A549 (cell line): ENCODE measurements around the gene NFX1. TPM values are rescaled to one million over a fixed set of nuclear protein-coding genes. Genes with fewer than 3 reads are reported as not detected.

ENCODE experiments used
- ATAC-seq, 2 experiments: fragments of 200-7000 bp in 1 of 2; fragments of >200 bp in 1 of 2; cut with Nextera tagmentation in 1 of 2; cut with Tn5 transposase in 1 of 2; 3 replicates each; pipeline versions ENCODE4 v1.8.0 to v1.9.1; 2018 to 2020; ENCODE audit warnings: mild to moderate bottlenecking in 1 of 2, moderate library complexity in 1 of 2
- CTCF ChIA-PET: fragments of 300-600 bp; sonication (Branson Sonifier 250); formaldehyde crosslinking; extraction: SDS; loops from one replicate; lab custom pipeline; 2021; ENCODE audit warnings: antibody characterized with exemption, inconsistent platforms; lab: Yijun Ruan, JAX
- POLR2A ChIA-PET: fragments of 350-600 bp; formaldehyde crosslinking; extraction: SDS; loops from one replicate; lab custom pipeline; 2021; ENCODE audit warnings: antibody characterized with exemption, inconsistent platforms; lab: Yijun Ruan, JAX
- DNase-seq, 2 experiments: peaks; one replicate each; pipeline versions ENCODE4 v3.0.0 to v3.0.0-alpha.2; 2011 to 2016; ENCODE audit warnings: low read depth in 1 of 2, low spot score in 1 of 2
- FAIRE-seq: peaks from 2 replicates; lab custom pipeline; 2011; peaks lifted over from hg19 to GRCh38; lab: Jason Lieb, UNC
- H3K27ac ChIP-seq, 2 experiments: fragments of >200 bp; sonication (Bioruptor Twin); formaldehyde crosslinking; 3 replicates each; pipeline ENCODE4 v1.5.1; 2016 to 2017
- H3K4me1 ChIP-seq: fragments of >200 bp; sonication (Bioruptor Twin); formaldehyde crosslinking; 3 replicates; pipeline ENCODE4 v1.6.1; 2016
- H3K4me2 ChIP-seq: fragments of >200 bp; sonication (Bioruptor Twin); formaldehyde crosslinking; 3 replicates; pipeline ENCODE4 v1.6.1; 2016
- H3K4me3 ChIP-seq: fragments of >200 bp; sonication (Bioruptor Twin); formaldehyde crosslinking; 3 replicates; pipeline ENCODE4 v1.5.1; 2016
- H3K9me3 ChIP-seq: fragments of >200 bp; sonication (Bioruptor Twin); formaldehyde crosslinking; 3 replicates; pipeline ENCODE4 v1.6.1; 2016
- CBX2 ChIP-seq: fragments of 200-600 bp; sonication (generic); IDR thresholded peaks from 2 replicates; pipeline ENCODE4 v1.6.1; 2016; ENCODE audit warnings: low read depth, mild to moderate bottlenecking, borderline replicate concordance
- CHD2 ChIP-seq: fragments of 150-350 bp; IDR thresholded peaks from 2 replicates; pipeline ENCODE4 v1.6.1; 2014; ENCODE audit warnings: low read length; ENCODE audit not compliant: partially characterized antibody
- HDAC2 ChIP-seq: fragments of 200-600 bp; sonication (generic); IDR thresholded peaks from 2 replicates; pipeline ENCODE4 v1.6.1; 2016
- KDM5A ChIP-seq: fragments of 200-600 bp; sonication (generic); IDR thresholded peaks from 2 replicates; pipeline ENCODE4 v1.6.1; 2016; ENCODE audit warnings: antibody characterized with exemption, mild to moderate bottlenecking
- MYC ChIP-seq: IDR thresholded peaks from 2 replicates; pipeline ENCODE4 v1.6.1; 2012; ENCODE audit warnings: mild to moderate bottlenecking, inconsistent platforms, low read length, improper control_type of control experiment, borderline replicate concordance
- NFE2L2 ChIP-seq: fragments of 150-350 bp; conservative IDR thresholded peaks from 2 replicates; pipeline ENCODE4 v1.6.1; 2014; ENCODE audit warnings: low read length
- NPAS2 ChIP-seq: fragments of 250-450 bp; sonication (Bioruptor Pico); IDR thresholded peaks from 2 replicates; pipeline ENCODE4 v1.8.0; 2022; ENCODE audit warnings: mild to moderate bottlenecking, moderate library complexity, borderline replicate concordance
- POLR2A ChIP-seq: IDR thresholded peaks from 2 replicates; pipeline ENCODE4 v1.6.1; 2012; ENCODE audit warnings: mild to moderate bottlenecking, low read length
- POLR2AphosphoS2 ChIP-seq: conservative IDR thresholded peaks from 2 replicates; pipeline ENCODE4 v1.6.1; 2012; ENCODE audit warnings: low read length, improper control_type of control experiment, inconsistent platforms
- RARB ChIP-seq: fragments of 250-450 bp; sonication (Bioruptor Pico); IDR thresholded peaks from 2 replicates; pipeline ENCODE4 v1.8.0; 2021; ENCODE audit warnings: mild to moderate bottlenecking, moderate library complexity
- RCOR1 ChIP-seq: fragments of 150-350 bp; IDR thresholded peaks from 2 replicates; pipeline ENCODE4 v1.6.1; 2014; ENCODE audit warnings: antibody characterized with exemption, low read length, low read depth
- SREBF2 ChIP-seq: fragments of 450-650 bp; IDR thresholded peaks from 2 replicates; pipeline ENCODE4 v1.6.1; 2014; ENCODE audit warnings: mild to moderate bottlenecking, moderate library complexity
- TFCP2L1 ChIP-seq: fragments of 250-450 bp; sonication (Bioruptor Pico); IDR thresholded peaks from 2 replicates; pipeline ENCODE4 v1.5.0; 2021; ENCODE audit warnings: mild to moderate bottlenecking
- ZC3H11A ChIP-seq: fragments of 450-650 bp; IDR thresholded peaks from 2 replicates; pipeline ENCODE4 v1.6.1; 2014; ENCODE audit warnings: antibody characterized with exemption, mild to moderate bottlenecking
- ZFP36 ChIP-seq: fragments of 450-650 bp; IDR thresholded peaks from 2 replicates; pipeline ENCODE4 v1.6.1; 2014; ENCODE audit warnings: borderline replicate concordance; ENCODE audit not compliant: partially characterized antibody
- WGBS: methylation state at CpG from one replicate; pipeline ENCODE4 v1.1.6; 2017; ENCODE audit errors: missing lambda C conversion rate; 5-methylcytosine and 5-hydroxymethylcytosine counted together
- polyA plus RNA-seq, 4 experiments: library from polyadenylated mRNA; depleted of rRNA in 3 of 4; stranded (reverse); fragments of >200 nt; fragmentation: RNase III in 1 of 4; extraction: RNeasy Plus Mini Kit Qiagen cat#74134 plus additional on column Dnase treatment in 1 of 4; gene quantifications; 2 replicates in 3 of 4; 3 replicates in 1 of 4; pipeline ENCODE4 v1.2.3, GENCODE V29; 2011 to 2017
- TF ChIP-seq, protein P1 (sequence below): fragments of 250-450 bp; sonication (Bioruptor Pico); IDR thresholded peaks from 2 replicates; pipeline ENCODE4 v1.5.0; 2020; ENCODE audit warnings: low read depth, mild to moderate bottlenecking, moderate library complexity
- TF ChIP-seq, protein P2 (sequence below): fragments of 200-600 bp; sonication (generic); IDR thresholded peaks from 2 replicates; pipeline ENCODE4 v1.6.1; 2016; ENCODE audit warnings: antibody characterized with exemption, mild to moderate bottlenecking, moderate library complexity
- TF ChIP-seq, protein P3 (sequence below): IDR thresholded peaks from 2 replicates; pipeline ENCODE4 v1.6.1; 2012; ENCODE audit warnings: low read depth, borderline replicate concordance

The NFX1 gene
- polyA plus RNA-seq, 2 of the 4 experiments (the other 2 are of a cell fraction), result 24.8 to 41.2 TPM

DNA sequence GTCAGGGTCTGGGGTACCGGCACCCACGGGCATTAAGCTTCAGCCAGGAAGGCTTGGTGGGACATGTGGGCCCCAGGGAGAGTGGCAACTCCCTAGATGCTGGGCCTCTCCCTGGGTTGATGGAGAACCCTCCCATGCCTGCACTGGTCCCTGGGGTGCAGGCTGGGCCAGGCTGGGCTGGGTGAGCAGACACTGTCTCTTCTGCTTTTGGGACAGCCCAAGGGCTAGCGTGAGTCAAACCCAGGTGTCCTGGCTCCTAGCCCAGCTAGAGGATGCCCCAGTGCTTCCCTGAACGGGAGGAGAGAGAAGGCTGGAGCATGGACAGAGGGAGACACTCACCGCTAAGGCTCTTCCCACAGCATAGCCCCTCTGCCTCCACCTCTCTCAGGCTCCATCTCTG, 117.8 kb downstream of the NFX1 start (continued):
- TF ChIP-seq NPAS2 (CRISPR knock-in tag) (no peak), POLR2AphosphoS2 (no peak)
- TF ChIP-seq, all 56 proteins: peak for 0

DNA sequence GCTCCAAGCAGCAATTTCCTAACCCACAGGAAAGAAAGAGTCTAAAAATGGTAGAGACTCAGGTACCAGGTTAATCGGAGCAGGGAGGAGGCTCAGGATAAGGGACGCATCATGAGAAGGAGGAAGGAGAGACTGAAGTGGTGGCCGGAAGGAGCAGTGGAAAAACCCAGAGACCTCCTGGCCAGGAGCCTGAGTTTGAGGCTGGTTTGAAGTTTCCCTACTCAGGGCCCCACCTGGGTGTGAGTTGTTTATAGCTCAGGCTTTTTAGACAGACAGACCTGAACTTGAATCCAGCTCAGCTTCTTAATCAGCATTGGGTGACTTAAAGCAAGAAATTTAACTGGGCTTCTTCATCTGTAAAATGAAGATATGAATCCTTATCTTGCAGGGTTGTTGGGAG, 124.0 kb downstream of the NFX1 start:
- WGBS, result 62% methylated on average over 3 of the region's 3 CpGs
- no peak for FAIRE-seq
- CTCF ChIA-PET, result interaction anchor here (0.7 to 12.6 kb wide), 14 partner anchors 13 to 307 kb away, joined by 3 to 177 read pairs (median 26); partner anchors contain the start of genes AQP3, AQP7 and NOL6
- POLR2A ChIA-PET, result no interaction called here
- Histone ChIP-seq H3K4me2 (peak overlapping the region; percentile 75), H3K27ac (peak overlapping the region; percentile 72 to 87), H3K4me1 (peaks cover 40% of the 10 kb centered on the region), H3K9me3 (no peaks in the 10 kb centered on the region), H3K4me3 (no peak overlapping the region)
- DNase-seq, result no peak
- TF ChIP-seq HDAC2 (no peak), ZC3H11A (no peak), RARB (CRISPR knock-in tag) (no peak), TFCP2L1 (CRISPR knock-in tag) (no peak), ZFP36 (no peak), RCOR1 (no peak), CBX2 (no peak), CHD2 (no peak), POLR2A (no peak), NFE2L2 (no peak), SREBF2 (no peak)
- TF ChIP-seq, protein P1, sequence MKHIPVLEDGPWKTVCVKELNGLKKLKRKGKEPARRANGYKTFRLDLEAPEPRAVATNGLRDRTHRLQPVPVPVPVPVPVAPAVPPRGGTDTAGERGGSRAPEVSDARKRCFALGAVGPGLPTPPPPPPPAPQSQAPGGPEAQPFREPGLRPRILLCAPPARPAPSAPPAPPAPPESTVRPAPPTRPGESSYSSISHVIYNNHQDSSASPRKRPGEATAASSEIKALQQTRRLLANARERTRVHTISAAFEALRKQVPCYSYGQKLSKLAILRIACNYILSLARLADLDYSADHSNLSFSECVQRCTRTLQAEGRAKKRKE (CRISPR knock-in tag), result no peak
- TF ChIP-seq, protein P2, sequence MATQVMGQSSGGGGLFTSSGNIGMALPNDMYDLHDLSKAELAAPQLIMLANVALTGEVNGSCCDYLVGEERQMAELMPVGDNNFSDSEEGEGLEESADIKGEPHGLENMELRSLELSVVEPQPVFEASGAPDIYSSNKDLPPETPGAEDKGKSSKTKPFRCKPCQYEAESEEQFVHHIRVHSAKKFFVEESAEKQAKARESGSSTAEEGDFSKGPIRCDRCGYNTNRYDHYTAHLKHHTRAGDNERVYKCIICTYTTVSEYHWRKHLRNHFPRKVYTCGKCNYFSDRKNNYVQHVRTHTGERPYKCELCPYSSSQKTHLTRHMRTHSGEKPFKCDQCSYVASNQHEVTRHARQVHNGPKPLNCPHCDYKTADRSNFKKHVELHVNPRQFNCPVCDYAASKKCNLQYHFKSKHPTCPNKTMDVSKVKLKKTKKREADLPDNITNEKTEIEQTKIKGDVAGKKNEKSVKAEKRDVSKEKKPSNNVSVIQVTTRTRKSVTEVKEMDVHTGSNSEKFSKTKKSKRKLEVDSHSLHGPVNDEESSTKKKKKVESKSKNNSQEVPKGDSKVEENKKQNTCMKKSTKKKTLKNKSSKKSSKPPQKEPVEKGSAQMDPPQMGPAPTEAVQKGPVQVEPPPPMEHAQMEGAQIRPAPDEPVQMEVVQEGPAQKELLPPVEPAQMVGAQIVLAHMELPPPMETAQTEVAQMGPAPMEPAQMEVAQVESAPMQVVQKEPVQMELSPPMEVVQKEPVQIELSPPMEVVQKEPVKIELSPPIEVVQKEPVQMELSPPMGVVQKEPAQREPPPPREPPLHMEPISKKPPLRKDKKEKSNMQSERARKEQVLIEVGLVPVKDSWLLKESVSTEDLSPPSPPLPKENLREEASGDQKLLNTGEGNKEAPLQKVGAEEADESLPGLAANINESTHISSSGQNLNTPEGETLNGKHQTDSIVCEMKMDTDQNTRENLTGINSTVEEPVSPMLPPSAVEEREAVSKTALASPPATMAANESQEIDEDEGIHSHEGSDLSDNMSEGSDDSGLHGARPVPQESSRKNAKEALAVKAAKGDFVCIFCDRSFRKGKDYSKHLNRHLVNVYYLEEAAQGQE, result no peak
- ATAC-seq, result no peak

DNA sequence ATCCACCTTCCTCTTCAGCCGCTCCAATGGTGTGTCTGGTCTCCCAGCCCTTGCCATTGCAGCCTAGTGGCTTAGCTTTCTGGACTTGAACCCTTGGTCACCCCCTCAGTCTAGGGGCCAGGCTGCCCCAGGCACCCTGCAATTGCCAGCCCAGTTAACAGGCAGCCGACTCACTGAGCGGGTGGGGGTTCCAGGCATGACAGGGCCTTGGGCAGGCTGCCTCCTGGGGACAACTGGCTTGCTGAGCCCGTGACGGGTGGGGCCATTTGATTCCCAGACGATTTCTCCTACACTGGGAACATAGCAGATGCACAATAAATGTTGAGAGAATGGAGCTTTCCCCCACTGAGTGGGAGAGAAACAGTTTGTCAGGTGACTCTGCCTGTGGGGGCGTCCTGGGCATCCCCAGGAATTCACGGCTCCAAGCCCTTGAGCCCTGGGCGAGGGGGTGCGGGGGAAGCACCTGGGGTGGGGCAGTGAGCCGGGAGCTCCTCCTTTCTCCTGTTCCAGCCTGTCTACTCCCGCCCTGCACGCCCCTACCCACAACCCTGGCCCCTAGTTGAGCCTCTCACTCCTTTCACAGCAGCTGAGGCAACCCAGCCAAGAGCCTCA, 124.7 kb downstream of the NFX1 start:
- Histone ChIP-seq H3K4me2 (peak overlapping the region; percentile 75), H3K27ac (peak overlapping the region; percentile 72 to 87), H3K4me3 (no peak overlapping the region), H3K9me3 (no peaks in the 10 kb centered on the region), H3K4me1 (peaks cover 41% of the 10 kb centered on the region)
- ATAC-seq, result peak; percentile 0 to 2; a peak in 2 of 6 replicates
- POLR2A ChIA-PET, result interaction anchor here (1.0 to 1.3 kb wide), 2 partner anchors 10 to 59 kb away, joined by 3 to 5 read pairs; partner anchors contain the start of gene NOL6
- TF ChIP-seq HDAC2 (no peak), MYC (no peak), CHD2 (no peak), KDM5A (no peak)
- TF ChIP-seq, protein P3, sequence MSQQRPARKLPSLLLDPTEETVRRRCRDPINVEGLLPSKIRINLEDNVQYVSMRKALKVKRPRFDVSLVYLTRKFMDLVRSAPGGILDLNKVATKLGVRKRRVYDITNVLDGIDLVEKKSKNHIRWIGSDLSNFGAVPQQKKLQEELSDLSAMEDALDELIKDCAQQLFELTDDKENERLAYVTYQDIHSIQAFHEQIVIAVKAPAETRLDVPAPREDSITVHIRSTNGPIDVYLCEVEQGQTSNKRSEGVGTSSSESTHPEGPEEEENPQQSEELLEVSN, result no peak
- CTCF ChIA-PET, result interaction anchor here (0.5 to 12.6 kb wide), 27 partner anchors 8 to 306 kb away, joined by 3 to 177 read pairs (median 5); partner anchors contain the start of genes AQP3, AQP7, BAG1 and CHMP5
- no peak for FAIRE-seq
- DNase-seq, result no peak
- 30% methylated on average over 5 of the region's 13 CpGs for WGBS
